Fibroblast of pulmonary artery (primary cell): ENCODE data around the gene GATD1.

ENCODE experiments used
- DNase-seq: peaks from one replicate; pipeline ENCODE4 v3.0.0-alpha.2; 2010; ENCODE audit warnings: low read depth
- H3K4me3 ChIP-seq: replicated peaks from 2 replicates; pipeline ENCODE4 v1.5.1; 2011; ENCODE audit warnings: low read depth, mild to moderate bottlenecking, control low read depth, low read length, moderate library complexity
- TF ChIP-seq, protein P1 (sequence below): IDR thresholded peaks from 2 replicates; pipeline ENCODE4 v1.5.1; 2011; ENCODE audit warnings: mild to moderate bottlenecking, control low read depth, low read length, inconsistent platforms; ENCODE audit errors: missing control alignments

GATD1 gene

DNA sequence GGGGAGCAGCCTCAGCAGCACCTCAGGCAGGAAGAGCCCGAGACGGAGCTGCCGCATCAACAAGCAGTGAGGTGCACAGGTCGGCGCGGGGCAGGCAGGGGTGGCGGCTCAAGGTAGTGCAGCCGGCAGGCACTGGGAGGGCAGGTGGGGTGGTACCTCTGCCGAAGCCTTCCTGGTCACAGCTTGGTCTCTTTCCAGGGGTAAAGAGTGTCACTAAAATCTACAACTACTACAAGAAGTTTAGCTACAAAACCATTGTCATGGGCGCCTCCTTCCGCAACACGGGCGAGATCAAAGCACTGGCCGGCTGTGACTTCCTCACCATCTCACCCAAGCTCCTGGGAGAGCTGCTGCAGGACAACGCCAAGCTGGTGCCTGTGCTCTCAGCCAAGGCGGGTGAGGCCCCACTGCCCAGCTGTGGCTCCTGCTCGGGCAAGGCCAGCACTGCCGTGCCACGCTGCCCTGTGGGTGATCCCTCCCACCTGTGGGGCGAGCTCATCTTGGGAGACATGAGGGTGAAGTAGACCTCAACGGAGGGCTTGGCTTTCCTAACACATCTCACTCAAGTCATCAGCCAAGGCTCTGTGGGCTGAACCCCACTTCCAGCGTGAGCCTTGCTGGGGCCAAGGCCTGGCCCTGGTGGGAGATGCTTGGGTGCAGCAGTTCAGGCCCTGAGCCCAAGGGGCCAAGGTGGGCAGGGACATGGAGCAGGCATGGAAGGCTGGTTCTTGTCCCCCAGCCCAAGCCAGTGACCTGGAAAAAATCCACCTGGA is 13.6 kb downstream of the GATD1 start:
- H3K4me3 ChIP-seq: no peak overlapping the region
- no peak for DNase-seq
- TF ChIP-seq, protein P1, sequence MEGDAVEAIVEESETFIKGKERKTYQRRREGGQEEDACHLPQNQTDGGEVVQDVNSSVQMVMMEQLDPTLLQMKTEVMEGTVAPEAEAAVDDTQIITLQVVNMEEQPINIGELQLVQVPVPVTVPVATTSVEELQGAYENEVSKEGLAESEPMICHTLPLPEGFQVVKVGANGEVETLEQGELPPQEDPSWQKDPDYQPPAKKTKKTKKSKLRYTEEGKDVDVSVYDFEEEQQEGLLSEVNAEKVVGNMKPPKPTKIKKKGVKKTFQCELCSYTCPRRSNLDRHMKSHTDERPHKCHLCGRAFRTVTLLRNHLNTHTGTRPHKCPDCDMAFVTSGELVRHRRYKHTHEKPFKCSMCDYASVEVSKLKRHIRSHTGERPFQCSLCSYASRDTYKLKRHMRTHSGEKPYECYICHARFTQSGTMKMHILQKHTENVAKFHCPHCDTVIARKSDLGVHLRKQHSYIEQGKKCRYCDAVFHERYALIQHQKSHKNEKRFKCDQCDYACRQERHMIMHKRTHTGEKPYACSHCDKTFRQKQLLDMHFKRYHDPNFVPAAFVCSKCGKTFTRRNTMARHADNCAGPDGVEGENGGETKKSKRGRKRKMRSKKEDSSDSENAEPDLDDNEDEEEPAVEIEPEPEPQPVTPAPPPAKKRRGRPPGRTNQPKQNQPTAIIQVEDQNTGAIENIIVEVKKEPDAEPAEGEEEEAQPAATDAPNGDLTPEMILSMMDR: no peak

DNA sequence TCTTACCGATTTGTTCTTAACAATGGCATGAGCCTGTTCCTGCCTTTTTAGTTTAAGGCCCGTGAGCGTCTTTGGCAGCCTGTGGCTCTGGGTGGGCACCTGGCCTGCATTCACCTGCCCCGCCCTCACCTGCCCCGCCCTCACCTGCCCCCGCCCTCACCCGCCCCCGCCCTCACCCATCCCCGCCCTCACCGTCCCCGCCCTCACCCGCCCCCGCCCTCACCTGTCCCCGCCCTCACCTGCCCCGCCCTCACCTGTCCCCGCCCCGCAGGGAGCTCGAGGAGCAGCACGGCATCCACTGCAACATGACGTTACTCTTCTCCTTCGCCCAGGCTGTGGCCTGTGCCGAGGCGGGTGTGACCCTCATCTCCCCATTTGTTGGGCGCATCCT is 14.2 kb downstream of the GATD1 start:
- no peak for DNase-seq
- H3K4me3 ChIP-seq: no peak overlapping the region
- TF ChIP-seq, protein P1: no peak

DNA sequence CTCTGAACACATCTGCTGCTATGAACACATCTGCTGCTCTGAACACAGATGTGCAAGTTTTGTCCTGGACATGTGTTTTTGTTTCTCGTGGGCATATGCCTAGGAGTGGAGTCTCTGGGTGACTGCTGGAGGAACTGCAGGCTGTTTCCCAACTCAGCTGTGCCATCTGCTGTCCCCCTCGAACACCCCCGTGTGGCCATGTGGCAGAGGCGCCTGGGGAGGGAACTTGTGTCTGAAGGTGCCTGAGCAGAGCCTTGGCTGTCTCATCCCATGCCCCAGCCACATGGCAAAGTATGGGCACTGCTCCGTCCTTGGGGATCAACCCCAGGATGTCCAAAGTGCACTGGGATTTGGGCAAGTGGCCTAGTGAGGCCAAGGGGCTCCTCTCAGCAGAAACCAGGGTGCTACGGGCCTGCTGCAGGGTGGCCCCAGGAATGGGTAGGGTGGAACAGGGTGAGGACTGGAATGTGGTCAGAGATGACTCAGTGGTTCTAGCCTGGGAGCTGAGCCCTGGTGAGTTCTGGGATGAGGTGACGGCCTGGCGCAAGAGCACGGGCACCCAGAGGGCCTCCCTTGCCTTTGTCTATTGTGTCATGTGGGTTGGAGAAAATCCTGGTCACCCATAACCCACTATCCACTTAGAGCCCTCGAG is 14.7 kb downstream of the GATD1 start:
- TF ChIP-seq, protein P1: no peak
- peak; percentile 66 for DNase-seq
- no peak overlapping the region for H3K4me3 ChIP-seq

DNA sequence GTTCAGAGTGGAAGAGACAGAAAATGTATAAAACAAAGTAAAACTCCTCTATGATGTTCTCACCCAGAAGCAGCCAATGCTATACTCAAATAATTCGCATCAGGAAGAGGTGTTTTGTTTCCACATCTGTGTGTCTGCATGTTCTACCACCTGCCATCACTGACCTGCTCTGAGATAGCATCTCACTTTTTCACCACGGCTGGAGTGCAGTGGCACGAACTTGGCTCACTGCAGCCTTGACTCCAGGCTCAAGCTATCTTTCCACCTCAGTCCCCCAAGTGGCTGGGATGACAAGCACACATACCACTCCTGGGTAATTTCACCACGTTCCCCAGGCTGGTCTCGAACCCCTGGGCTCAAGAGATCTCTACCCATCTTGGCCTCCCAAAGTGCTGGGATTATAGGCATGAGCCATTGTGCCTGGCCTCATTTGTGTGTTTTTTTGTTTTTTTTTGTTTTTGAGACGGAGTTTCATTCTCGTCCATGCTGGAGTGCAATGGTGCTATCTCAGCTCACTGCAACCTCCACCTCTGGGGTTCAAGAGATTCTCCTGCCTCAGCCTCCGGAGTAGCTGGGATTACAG is 15.7 kb downstream of the GATD1 start:
- DNase-seq: no peak
- no peak overlapping the region for H3K4me3 ChIP-seq
- TF ChIP-seq, protein P1: no peak

DNA sequence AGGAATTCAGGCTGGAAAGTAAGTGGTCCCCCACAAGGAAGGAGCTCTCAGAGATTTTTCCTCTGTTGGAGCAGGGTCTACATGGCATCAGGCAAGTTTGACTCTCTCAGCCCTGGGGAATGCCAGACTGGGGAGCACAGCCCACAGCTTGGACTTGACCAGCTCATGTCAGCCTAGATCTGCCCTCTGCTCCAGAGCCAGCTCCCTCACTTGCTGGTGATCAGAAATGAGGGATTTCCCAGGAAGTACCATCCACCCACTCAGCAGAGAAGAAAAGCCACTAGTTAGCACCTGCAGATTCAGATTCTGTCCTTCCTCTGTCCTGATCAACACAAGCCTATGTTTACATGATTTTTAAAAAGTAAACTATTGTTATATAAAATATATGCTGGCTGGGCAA is 17.1 kb downstream of the GATD1 start:
- no peak overlapping the region for H3K4me3 ChIP-seq
- TF ChIP-seq, protein P1: no peak
- DNase-seq: no peak

DNA sequence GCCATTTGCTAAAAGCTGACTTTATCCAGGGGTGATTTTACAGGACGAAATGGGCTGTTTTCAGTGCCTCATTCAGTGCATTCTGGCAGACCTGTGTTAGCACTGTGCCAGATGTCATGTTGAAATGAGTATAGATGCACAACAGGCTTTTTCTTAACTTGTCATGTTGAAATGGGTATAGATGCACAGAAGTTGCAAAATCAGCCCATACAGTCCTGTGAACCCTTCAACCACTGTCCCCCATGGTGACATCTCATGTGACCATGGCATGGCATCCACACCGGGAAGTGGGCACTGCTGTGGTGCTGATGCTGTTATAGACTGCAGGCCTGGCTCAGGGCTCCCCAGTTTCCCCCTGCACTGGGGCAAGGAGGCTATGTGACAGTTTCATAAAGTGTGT is 27.6 kb downstream of the GATD1 start:
- no peak for DNase-seq
- TF ChIP-seq, protein P1: no peak
- no peak overlapping the region for H3K4me3 ChIP-seq

DNA sequence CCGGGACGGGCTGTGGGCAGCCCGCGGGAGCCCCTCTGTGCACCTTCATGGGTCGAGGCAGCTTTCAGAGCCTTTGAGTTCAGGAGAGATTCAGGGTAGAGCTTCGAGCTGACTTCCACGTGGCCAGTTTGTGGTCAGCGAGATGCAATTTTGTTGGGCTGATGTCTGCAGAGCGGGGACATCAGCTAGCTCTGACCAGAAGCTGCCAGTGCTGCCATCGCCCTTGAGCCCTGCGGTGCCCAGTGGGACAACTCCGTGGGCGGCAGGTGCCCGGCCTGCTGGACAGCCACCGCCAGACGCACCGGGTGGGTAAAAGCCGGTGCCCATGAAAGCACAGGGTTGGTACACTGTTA is 29.3 kb downstream of the GATD1 start:
- TF ChIP-seq, protein P1: no peak
- DNase-seq: no peak
- H3K4me3 ChIP-seq: peak overlapping the region; percentile 70
